Measurements from ENCODE around the gene ZNF618.

Gene ZNF618

GRCh38 chr9:113885183-113886025, 9.3 kb downstream of the ZNF618 start:
- DNase-seq: no peak

- no peak for DNase-seq
These were observed 9.9 kb downstream of the ZNF618 start for GRCh38 chr9:113886026-113886369.

- no peak for DNase-seq
These were observed 10.4 kb downstream of the ZNF618 start for GRCh38 chr9:113886466-113886865.

- DNase-seq: no peak
These were observed 10.8 kb downstream of the ZNF618 start for GRCh38 chr9:113886933-113887332.

GRCh38 chr9:113887436-113887835, 11.3 kb downstream of the ZNF618 start:
- no peak for DNase-seq

GRCh38 chr9:113888336-113888735, 12.2 kb downstream of the ZNF618 start:
- DNase-seq: no peak

- DNase-seq: no peak
These were observed 12.9 kb downstream of the ZNF618 start for GRCh38 chr9:113888976-113889375.

GRCh38 chr9:113890704-113891103, 14.6 kb downstream of the ZNF618 start:
- no peak for DNase-seq

GRCh38 chr9:113892861-113893491, 16.9 kb downstream of the ZNF618 start:
- no peak for DNase-seq

GRCh38 chr9:113894166-113894565, 18.1 kb downstream of the ZNF618 start:
- DNase-seq: no peak

GRCh38 chr9:113895526-113895925, 19.4 kb downstream of the ZNF618 start:
- DNase-seq: no peak

GRCh38 chr9:113896713-113897112, 20.6 kb downstream of the ZNF618 start:
- DNase-seq: no peak

GRCh38 chr9:113898151-113898550, 22.0 kb downstream of the ZNF618 start:
- DNase-seq: no peak

GRCh38 chr9:113898596-113898995, 22.5 kb downstream of the ZNF618 start:
- no peak for DNase-seq

GRCh38 chr9:113899205-113899604, 23.1 kb downstream of the ZNF618 start:
- no peak for DNase-seq

GRCh38 chr9:113901221-113901688, 25.1 kb downstream of the ZNF618 start:
- no peak for DNase-seq

GRCh38 chr9:113903514-113904077, 27.5 kb downstream of the ZNF618 start:
- no peak for DNase-seq

GRCh38 chr9:113906411-113907110, 30.5 kb downstream of the ZNF618 start:
- no peak for DNase-seq

GRCh38 chr9:113907282-113907681, 31.2 kb downstream of the ZNF618 start:
- no peak for DNase-seq

GRCh38 chr9:113909421-113909820, 33.3 kb downstream of the ZNF618 start:
- DNase-seq: no peak

- DNase-seq: no peak
These were observed 34.0 kb downstream of the ZNF618 start for GRCh38 chr9:113910036-113910639.

GRCh38 chr9:113911850-113912557, 35.9 kb downstream of the ZNF618 start:
- DNase-seq: no peak

All from activated effector memory CD4-positive, alpha-beta T cell treated with anti-CD3 and anti-CD28 coated beads, Interleukin-2, amount 50 U/mL, for 16 hours (primary cell).